ENCODE measurements around the gene EFNA5.

DNA sequence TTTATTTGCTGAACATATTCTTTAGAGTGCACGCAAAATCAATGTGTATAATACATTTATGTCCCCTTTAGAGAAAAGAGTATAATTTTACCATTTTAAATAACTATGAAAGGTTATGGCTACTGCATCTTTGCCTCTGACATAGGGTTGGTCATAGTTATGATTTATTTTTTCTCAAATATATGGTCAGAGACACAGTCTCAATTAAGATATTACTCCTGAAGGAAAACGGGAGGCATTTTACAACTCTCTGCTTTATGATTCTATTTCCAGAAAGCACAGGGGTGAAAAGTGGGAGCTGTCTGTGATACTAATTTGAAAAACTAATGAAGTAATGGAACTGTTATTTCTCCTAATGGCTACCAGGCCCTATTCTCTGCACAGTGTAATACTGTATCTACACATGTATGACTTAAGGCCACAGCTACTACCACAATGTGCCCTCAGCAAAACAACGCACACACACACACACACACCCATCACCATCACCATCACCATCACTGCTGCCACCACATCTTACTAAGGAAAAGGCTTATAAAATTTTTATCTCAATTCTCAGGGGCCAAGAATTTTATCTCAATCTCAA, 262.9 kb downstream of the EFNA5 start:
- TF ChIP-seq, protein P1, sequence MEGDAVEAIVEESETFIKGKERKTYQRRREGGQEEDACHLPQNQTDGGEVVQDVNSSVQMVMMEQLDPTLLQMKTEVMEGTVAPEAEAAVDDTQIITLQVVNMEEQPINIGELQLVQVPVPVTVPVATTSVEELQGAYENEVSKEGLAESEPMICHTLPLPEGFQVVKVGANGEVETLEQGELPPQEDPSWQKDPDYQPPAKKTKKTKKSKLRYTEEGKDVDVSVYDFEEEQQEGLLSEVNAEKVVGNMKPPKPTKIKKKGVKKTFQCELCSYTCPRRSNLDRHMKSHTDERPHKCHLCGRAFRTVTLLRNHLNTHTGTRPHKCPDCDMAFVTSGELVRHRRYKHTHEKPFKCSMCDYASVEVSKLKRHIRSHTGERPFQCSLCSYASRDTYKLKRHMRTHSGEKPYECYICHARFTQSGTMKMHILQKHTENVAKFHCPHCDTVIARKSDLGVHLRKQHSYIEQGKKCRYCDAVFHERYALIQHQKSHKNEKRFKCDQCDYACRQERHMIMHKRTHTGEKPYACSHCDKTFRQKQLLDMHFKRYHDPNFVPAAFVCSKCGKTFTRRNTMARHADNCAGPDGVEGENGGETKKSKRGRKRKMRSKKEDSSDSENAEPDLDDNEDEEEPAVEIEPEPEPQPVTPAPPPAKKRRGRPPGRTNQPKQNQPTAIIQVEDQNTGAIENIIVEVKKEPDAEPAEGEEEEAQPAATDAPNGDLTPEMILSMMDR (IDR thresholded peaks at IDR 0.05 in 2 of 3, conservative IDR thresholded peaks at IDR 0.05 in 1 of 3; ENCODE audit: borderline replicate concordance in 1 of 3, insufficient read depth in 1 of 3, low read depth in 2 of 3, low read length in 2 of 3): no peak
- TF ChIP-seq RAD21 (IDR thresholded peaks at IDR 0.05; ENCODE audit: low read depth): no peak
- TF ChIP-seq POLR2AphosphoS5 (IDR thresholded peaks at IDR 0.05; ENCODE audit: low read depth, low read length): no peak
- TF ChIP-seq CBX3 (IDR thresholded peaks at IDR 0.05; ENCODE audit: low read depth): no peak
- TF ChIP-seq, protein P2, sequence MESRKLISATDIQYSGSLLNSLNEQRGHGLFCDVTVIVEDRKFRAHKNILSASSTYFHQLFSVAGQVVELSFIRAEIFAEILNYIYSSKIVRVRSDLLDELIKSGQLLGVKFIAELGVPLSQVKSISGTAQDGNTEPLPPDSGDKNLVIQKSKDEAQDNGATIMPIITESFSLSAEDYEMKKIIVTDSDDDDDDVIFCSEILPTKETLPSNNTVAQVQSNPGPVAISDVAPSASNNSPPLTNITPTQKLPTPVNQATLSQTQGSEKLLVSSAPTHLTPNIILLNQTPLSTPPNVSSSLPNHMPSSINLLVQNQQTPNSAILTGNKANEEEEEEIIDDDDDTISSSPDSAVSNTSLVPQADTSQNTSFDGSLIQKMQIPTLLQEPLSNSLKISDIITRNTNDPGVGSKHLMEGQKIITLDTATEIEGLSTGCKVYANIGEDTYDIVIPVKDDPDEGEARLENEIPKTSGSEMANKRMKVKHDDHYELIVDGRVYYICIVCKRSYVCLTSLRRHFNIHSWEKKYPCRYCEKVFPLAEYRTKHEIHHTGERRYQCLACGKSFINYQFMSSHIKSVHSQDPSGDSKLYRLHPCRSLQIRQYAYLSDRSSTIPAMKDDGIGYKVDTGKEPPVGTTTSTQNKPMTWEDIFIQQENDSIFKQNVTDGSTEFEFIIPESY (IDR thresholded peaks at IDR 0.05; ENCODE audit: extremely low read depth, insufficient replicate concordance, low read length): no peak
- no peak for TF ChIP-seq POLR2A (IDR thresholded peaks at IDR 0.05; ENCODE audit: borderline replicate concordance, extremely low read depth, insufficient read depth, insufficient read length)
- TF ChIP-seq, protein P3, sequence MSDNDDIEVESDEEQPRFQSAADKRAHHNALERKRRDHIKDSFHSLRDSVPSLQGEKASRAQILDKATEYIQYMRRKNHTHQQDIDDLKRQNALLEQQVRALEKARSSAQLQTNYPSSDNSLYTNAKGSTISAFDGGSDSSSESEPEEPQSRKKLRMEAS (IDR thresholded peaks at IDR 0.05): no peak
